Left lung (tissue), 10 donors: ENCODE measurements around the gene EPN3. TPM values are rescaled to one million over a fixed set of nuclear protein-coding genes. Genes with fewer than 3 reads are reported as not detected.

ENCODE experiments used
- ATAC-seq: fragments of 200-7000 bp; cut with Tn5 transposase; one replicate; pipeline ENCODE4 v1.9.1; 2020; ENCODE audit warnings: moderate library complexity
- DNase-seq, 4 donors: peaks; one replicate each; pipeline ENCODE4 v3.0.0-alpha.2; 2013 to 2020
- H3K27ac ChIP-seq, 2 donors: fragments of 200-600 bp; sonication (generic) in 1 of 2; one replicate each; pipeline versions ENCODE4 v1.5.0 to v1.8.0; 2020 to 2021
- H3K27me3 ChIP-seq, 2 donors: fragments of 200-600 bp; sonication (generic) in 1 of 2; one replicate each; pipeline versions ENCODE4 v1.5.0 to v1.8.0; 2020 to 2021
- H3K36me3 ChIP-seq, 2 donors: fragments of 200-600 bp; sonication (generic) in 1 of 2; one replicate each; pipeline versions ENCODE4 v1.5.0 to v1.8.0; 2020 to 2021
- H3K4me1 ChIP-seq, 2 donors: fragments of 200-600 bp; one replicate each; pipeline ENCODE4 v1.8.0; 2021
- H3K4me3 ChIP-seq, 2 donors: fragments of 200-600 bp; sonication (generic) in 1 of 2; one replicate each; pipeline versions ENCODE4 v1.5.0 to v1.8.0; 2020 to 2021; ENCODE audit warnings: mild to moderate bottlenecking in 1 of 2
- H3K9me3 ChIP-seq, 2 donors: fragments of 200-600 bp; sonication (generic) in 1 of 2; one replicate each; pipeline versions ENCODE4 v1.5.0 to v1.8.0; 2020 to 2021
- intact Hi-C, 2 donors: fragments of 100-400 bp; cut with DNase I; formaldehyde crosslinking; loops; one replicate each; pipeline versions ENCODE4 v1.11.2 to v1.14.2; 2022
- polyA plus RNA-seq, 6 donors: library from polyadenylated mRNA; unstranded; fragments of 120-200 nt; gene quantifications; one replicate each; pipeline ENCODE4 v1.2.1, GENCODE V29; 2013; ENCODE audit not compliant: insufficient read length in 6 of 6
- total RNA-seq, 2 donors: library from RNA; stranded (reverse); fragmentation: NEBNext Ultra II Directional; extraction: Animal tissue kit (Norgen Biotek cat#: 25700); gene quantifications; one replicate each; pipeline ENCODE4 v1.2.1, GENCODE V29; 2021
- TF ChIP-seq, protein P1 (sequence below), 2 donors: fragments of 200-600 bp; sonication (generic) in 1 of 2; IDR thresholded peaks; one replicate each; pipeline versions ENCODE4 v1.5.0 to v1.8.0; 2021; ENCODE audit warnings: antibody characterized with exemption in 2 of 2
- donor health status: DM: no; HTN: yes; CAD: no.
- donor health status: DM: no; HTN: no; CAD: no.

EPN3 gene
- total and polyA plus RNA-seq, 8 donors = 0.55 to 6.4 (median 4.3) TPM

DNA sequence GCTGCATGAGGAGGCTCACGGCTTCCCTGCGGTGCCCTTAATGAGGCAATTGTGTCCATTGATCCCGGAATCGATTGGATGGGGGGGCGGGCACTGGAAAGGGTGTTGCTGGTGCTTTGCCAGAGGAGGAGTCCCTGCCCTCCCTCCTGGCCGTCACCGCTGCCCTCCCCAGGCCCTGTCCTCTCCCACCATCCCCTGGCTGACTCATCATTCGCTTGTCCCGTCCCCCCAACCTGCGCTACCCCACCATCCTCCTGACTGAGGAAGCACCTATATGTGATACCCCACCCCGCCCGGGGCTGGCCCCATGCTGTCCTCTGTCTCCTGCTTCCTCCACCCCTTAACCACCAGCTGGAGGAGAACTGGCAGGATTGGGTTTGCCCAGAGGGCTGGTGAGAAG is 48.8 kb downstream of the EPN3 start:
- no peak overlapping the region for H3K4me3 ChIP-seq
- no peaks in the 10 kb centered on the region for H3K4me1 ChIP-seq
- no peaks in the 10 kb centered on the region for H3K9me3 ChIP-seq
- TF ChIP-seq, protein P1, sequence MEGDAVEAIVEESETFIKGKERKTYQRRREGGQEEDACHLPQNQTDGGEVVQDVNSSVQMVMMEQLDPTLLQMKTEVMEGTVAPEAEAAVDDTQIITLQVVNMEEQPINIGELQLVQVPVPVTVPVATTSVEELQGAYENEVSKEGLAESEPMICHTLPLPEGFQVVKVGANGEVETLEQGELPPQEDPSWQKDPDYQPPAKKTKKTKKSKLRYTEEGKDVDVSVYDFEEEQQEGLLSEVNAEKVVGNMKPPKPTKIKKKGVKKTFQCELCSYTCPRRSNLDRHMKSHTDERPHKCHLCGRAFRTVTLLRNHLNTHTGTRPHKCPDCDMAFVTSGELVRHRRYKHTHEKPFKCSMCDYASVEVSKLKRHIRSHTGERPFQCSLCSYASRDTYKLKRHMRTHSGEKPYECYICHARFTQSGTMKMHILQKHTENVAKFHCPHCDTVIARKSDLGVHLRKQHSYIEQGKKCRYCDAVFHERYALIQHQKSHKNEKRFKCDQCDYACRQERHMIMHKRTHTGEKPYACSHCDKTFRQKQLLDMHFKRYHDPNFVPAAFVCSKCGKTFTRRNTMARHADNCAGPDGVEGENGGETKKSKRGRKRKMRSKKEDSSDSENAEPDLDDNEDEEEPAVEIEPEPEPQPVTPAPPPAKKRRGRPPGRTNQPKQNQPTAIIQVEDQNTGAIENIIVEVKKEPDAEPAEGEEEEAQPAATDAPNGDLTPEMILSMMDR (IDR thresholded peaks at IDR 0.05) = no peak
- peaks cover 0 to 39% of the 10 kb centered on the region in 2 donors for H3K27me3 ChIP-seq
- H3K36me3 ChIP-seq = no peaks in the 10 kb centered on the region
- intact Hi-C loops = no loop called here
- peak in 1 of 4 donors; percentile 71 for DNase-seq
- no peak overlapping the region for H3K27ac ChIP-seq
- no peak for ATAC-seq

DNA sequence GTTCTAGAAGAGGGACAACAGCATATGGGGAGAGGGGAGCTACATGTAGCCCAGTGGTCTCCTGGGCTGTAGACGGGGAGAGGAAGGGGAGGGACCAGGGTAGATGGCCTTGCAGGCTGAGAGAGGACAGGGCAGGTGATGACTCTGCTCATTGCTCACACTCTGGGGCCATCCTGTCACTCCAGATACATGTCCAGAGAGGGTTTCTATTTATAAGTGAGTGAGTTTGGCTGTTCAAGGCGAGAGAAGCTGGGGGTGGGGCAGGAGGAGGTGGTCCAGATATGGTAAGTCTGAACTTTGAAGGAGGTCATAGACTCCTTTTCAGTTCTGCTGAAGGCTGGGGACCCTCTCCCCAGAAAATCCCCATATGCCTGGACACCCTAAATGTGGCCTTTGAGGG is 50.2 kb downstream of the EPN3 start:
- DNase-seq (no peak), ATAC-seq (no peak)
- Histone ChIP-seq H3K27me3 (peaks cover 0 to 27% of the 10 kb centered on the region in 2 donors), H3K9me3 (no peaks in the 10 kb centered on the region), H3K36me3 (no peaks in the 10 kb centered on the region), H3K4me1 (no peaks in the 10 kb centered on the region), H3K27ac (no peak overlapping the region), H3K4me3 (no peak overlapping the region)
- TF ChIP-seq, protein P1 (IDR thresholded peaks at IDR 0.05) = no peak
- intact Hi-C loops = no loop called here

DNA sequence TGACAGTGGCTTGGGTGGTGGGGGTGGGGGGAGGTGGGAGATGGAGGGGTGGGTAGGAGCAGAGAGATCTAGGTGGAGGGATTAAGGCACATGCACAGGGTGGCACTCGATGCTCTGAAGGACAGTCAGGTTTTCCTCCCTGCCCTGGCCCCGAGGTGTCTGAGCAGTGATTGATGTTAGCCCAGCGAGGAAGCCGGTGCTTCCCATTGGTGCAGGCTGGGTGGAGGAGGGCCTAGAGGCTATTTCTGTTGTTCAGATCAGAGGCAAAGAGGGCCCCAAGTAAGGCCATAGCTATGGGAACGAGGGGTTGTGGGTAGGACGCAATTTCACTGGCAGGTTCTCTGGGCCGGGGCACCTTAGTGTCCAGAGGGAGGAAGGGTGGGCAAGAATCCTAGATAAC is 51.1 kb downstream of the EPN3 start:
- intact Hi-C loops = no loop called here
- TF ChIP-seq, protein P1 (IDR thresholded peaks at IDR 0.05) = no peak
- H3K27ac ChIP-seq = no peak overlapping the region
- H3K36me3 ChIP-seq = no peaks in the 10 kb centered on the region
- ATAC-seq (no peak), DNase-seq (peak in 1 of 4 donors; percentile 27)
- H3K4me1 ChIP-seq = peaks cover 1 to 2% of the 10 kb centered on the region in 2 donors
- H3K9me3 ChIP-seq = no peaks in the 10 kb centered on the region
- no peak overlapping the region for H3K4me3 ChIP-seq
- peaks cover 0 to 18% of the 10 kb centered on the region in 2 donors for H3K27me3 ChIP-seq

DNA sequence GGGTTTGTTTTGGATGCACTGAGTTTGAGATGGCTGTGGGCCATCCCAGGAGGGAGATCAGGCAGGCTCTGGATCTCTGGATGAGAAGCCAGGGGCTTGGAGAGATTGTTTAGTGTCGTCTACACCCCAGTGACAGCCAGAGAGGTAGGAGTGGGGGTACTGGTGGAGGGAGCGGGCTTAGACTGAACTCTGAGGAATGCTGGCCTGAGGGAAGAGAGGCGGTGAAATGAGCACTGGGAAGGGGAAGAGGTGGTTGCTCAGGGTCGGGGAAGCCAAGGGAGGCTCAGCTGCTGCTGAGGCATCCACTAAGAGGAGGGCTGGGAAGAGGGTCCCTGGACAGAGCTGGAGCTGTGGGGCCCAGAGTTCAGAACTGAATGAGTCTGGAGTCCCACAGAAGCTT is 51.6 kb downstream of the EPN3 start:
- ATAC-seq = no peak
- Histone ChIP-seq H3K36me3 (no peaks in the 10 kb centered on the region), H3K27ac (no peak overlapping the region), H3K27me3 (peaks cover 0 to 15% of the 10 kb centered on the region in 2 donors), H3K4me3 (no peak overlapping the region), H3K4me1 (peaks cover 6 to 7% of the 10 kb centered on the region in 2 donors), H3K9me3 (no peaks in the 10 kb centered on the region)
- peak in 1 of 4 donors; percentile 17 for DNase-seq
- intact Hi-C loops = no loop called here
- TF ChIP-seq, protein P1 (IDR thresholded peaks at IDR 0.05) = no peak

DNA sequence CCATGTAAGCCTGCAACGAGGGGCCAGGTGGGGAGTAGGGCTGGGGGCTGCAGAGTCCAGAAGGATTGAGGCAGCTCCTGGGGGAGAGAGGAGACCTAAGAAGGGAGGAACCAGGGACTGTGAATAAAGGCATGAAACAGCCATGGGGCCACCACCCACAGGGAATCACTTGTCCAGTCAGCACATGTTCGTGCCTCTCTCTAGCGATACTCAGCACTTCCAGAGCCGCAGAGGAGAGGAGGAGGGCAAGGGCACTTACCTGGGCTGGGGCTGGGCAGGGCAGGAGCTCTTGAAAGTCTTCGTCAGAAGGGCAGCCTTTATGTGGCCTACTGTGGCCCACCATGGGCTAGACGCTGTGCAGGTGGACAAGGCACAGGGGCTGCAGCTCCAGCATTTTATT is 52.2 kb downstream of the EPN3 start:
- Histone ChIP-seq H3K27me3 (peaks cover 0 to 9% of the 10 kb centered on the region in 2 donors), H3K27ac (no peak overlapping the region), H3K4me3 (no peak overlapping the region), H3K36me3 (no peaks in the 10 kb centered on the region), H3K4me1 (peaks cover 7 to 11% of the 10 kb centered on the region in 2 donors), H3K9me3 (no peaks in the 10 kb centered on the region)
- DNase-seq (peak in 1 of 4 donors; percentile 43), ATAC-seq (peak; percentile 79)
- intact Hi-C loops = no loop called here
- TF ChIP-seq, protein P1 (IDR thresholded peaks at IDR 0.05) = no peak
